ENCODE measurements around the gene ABAT.

GRCh38 chr16:8682551-8683259, 8.3 kb downstream of the ABAT start:
- TF ChIP-seq EZH2phosphoT487 (IDR thresholded peaks at IDR 0.05; ENCODE audit: insufficient read depth, low read depth) (no peak), EZH2 (IDR thresholded peaks at IDR 0.05; ENCODE audit: insufficient read depth, poor library complexity, severe bottlenecking) (no peak)
